DND-41 (cell line): Measurements from ENCODE around the gene ARL8B.
"Not testable (repeated sequence)": the region's sequence is repeated elsewhere in the genome, so short reads cannot be mapped to it uniquely, and the experiment has no call there.

ENCODE experiments used
- ATAC-seq: fragments of 200-7000 bp; cut with Tn5 transposase; 3 replicates; pipeline ENCODE4 v1.9.1; 2021; ENCODE audit warnings: low read depth; ENCODE audit not compliant: insufficient read depth
- DNase-seq: peaks from one replicate; pipeline ENCODE4 v3.0.0-alpha.2; 2020
- H2AFZ ChIP-seq: 2 replicates; pipeline ENCODE4 v1.6.0; 2012; ENCODE audit warnings: low read depth, low read length
- H3K27ac ChIP-seq: 2 replicates; pipeline ENCODE4 v1.5.1; 2012; ENCODE audit warnings: low read length, inconsistent platforms
- H3K27me3 ChIP-seq: fragments of 200-600 bp; sonication (generic); 2 replicates; pipeline ENCODE4 v1.6.0; 2012; ENCODE audit warnings: low read length, mild to moderate bottlenecking, inconsistent platforms; ENCODE audit not compliant: insufficient read depth, poor library complexity
- H3K36me3 ChIP-seq: 2 replicates; pipeline ENCODE4 v1.5.1; 2012; ENCODE audit warnings: low read length, inconsistent platforms; ENCODE audit not compliant: insufficient read depth
- H3K4me1 ChIP-seq: 2 replicates; pipeline ENCODE4 v1.5.1; 2012; ENCODE audit warnings: mild to moderate bottlenecking, low read length; ENCODE audit not compliant: insufficient read depth
- H3K4me2 ChIP-seq: 2 replicates; pipeline ENCODE4 v1.6.0; 2012; ENCODE audit warnings: mild to moderate bottlenecking, moderate library complexity, low read length, inconsistent platforms; ENCODE audit not compliant: insufficient read depth
- H3K4me3 ChIP-seq, 2 experiments: fragments of 200-600 bp in 1 of 2; shearing (Covaris generic) in 1 of 2; 2 replicates each; pipeline ENCODE4 v1.5.1; 2012 to 2016; ENCODE audit warnings: inconsistent platforms in 2 of 2, low read length in 2 of 2, mild to moderate bottlenecking in 2 of 2, low read depth in 1 of 2, moderate library complexity in 1 of 2
- H3K79me2 ChIP-seq: 2 replicates; pipeline ENCODE4 v1.6.0; 2012; ENCODE audit warnings: low read length, inconsistent platforms; ENCODE audit not compliant: insufficient read depth
- H3K9ac ChIP-seq: 2 replicates; pipeline ENCODE4 v1.6.0; 2012; ENCODE audit warnings: low read depth, mild to moderate bottlenecking, inconsistent platforms, low read length, moderate library complexity
- H3K9me3 ChIP-seq: 2 replicates; pipeline ENCODE4 v1.5.1; 2012; ENCODE audit warnings: low read length, moderate library complexity, mild to moderate bottlenecking, inconsistent platforms; ENCODE audit not compliant: insufficient read depth, severe bottlenecking
- H4K20me1 ChIP-seq: 2 replicates; pipeline ENCODE4 v1.6.0; 2012; ENCODE audit warnings: low read length; ENCODE audit not compliant: insufficient read depth
- CTCF ChIP-seq: IDR thresholded peaks from 2 replicates; pipeline ENCODE4 v1.5.1; 2012; ENCODE audit warnings: borderline replicate concordance, low read length, moderate library complexity, mild to moderate bottlenecking; ENCODE audit not compliant: poor library complexity, severe bottlenecking; ENCODE audit errors: extremely low read depth
- EZH2 ChIP-seq: IDR thresholded peaks from 3 replicates; pipeline ENCODE4 v1.6.1; 2012; ENCODE audit warnings: borderline replicate concordance, low read depth, mild to moderate bottlenecking, moderate library complexity, low read length, inconsistent platforms; ENCODE audit not compliant: severe bottlenecking

ARL8B gene

GRCh38 chr3:5106933-5107334 lies 15.2 kb upstream of the ARL8B start:
- not testable (repeated sequence) for H3K4me3 ChIP-seq, H4K20me1 ChIP-seq, H3K27ac ChIP-seq, H3K9me3 ChIP-seq, DNase-seq, H3K79me2 ChIP-seq, H3K27me3 ChIP-seq, H3K9ac ChIP-seq, H3K4me1 ChIP-seq, H2AFZ ChIP-seq, ATAC-seq, H3K36me3 ChIP-seq, H3K4me2 ChIP-seq

GRCh38 chr3:5110337-5110736 lies 11.8 kb upstream of the ARL8B start:
- Histone ChIP-seq H3K36me3 (no peaks in the 10 kb centered on the region), H3K4me2 (no peak overlapping the region), H3K27ac (no peak overlapping the region), H4K20me1 (no peaks in the 10 kb centered on the region), H3K9ac (no peak overlapping the region), H3K27me3 (no peaks in the 10 kb centered on the region), H2AFZ (no peak overlapping the region), H3K4me3 (no peak overlapping the region), H3K79me2 (no peaks in the 10 kb centered on the region), H3K4me1 (no peaks in the 10 kb centered on the region), H3K9me3 (no peaks in the 10 kb centered on the region)
- TF ChIP-seq EZH2, result no peak
- no peak for TF ChIP-seq CTCF
- no peak for ATAC-seq
- DNase-seq, result no peak

- H3K4me3 ChIP-seq, result no peak overlapping the region
- no peaks in the 10 kb centered on the region for H3K36me3 ChIP-seq
- TF ChIP-seq CTCF (no peak), EZH2 (no peak)
- H3K9ac ChIP-seq, result no peak overlapping the region
- H3K4me2 ChIP-seq, result no peak overlapping the region
- no peak overlapping the region for H3K27ac ChIP-seq
- H2AFZ ChIP-seq, result no peak overlapping the region
- H3K79me2 ChIP-seq, result no peaks in the 10 kb centered on the region
- ATAC-seq, result no peak
- H3K9me3 ChIP-seq, result no peaks in the 10 kb centered on the region
- H4K20me1 ChIP-seq, result no peaks in the 10 kb centered on the region
- no peaks in the 10 kb centered on the region for H3K27me3 ChIP-seq
- no peaks in the 10 kb centered on the region for H3K4me1 ChIP-seq
- DNase-seq, result no peak
Measured at GRCh38 chr3:5112043-5112442, 10.0 kb upstream of the ARL8B start.

- H3K36me3 ChIP-seq, H3K27ac ChIP-seq, DNase-seq, H3K79me2 ChIP-seq, H2AFZ ChIP-seq, H3K9ac ChIP-seq, H3K9me3 ChIP-seq, H3K27me3 ChIP-seq, H3K4me2 ChIP-seq, H3K4me3 ChIP-seq, H4K20me1 ChIP-seq, H3K4me1 ChIP-seq, ATAC-seq: not testable (repeated sequence)
Measured at GRCh38 chr3:5113726-5114125, 8.4 kb upstream of the ARL8B start.
